GM12878 (cell line): ENCODE data around the gene NFIX. TPM values are rescaled to one million over a fixed set of nuclear protein-coding genes. Genes with fewer than 3 reads are reported as not detected.

ENCODE experiments used
- ATAC-seq: fragments of 200-7000 bp; cut with Tn5 transposase; 3 replicates; pipeline ENCODE4 v1.9.1; 2020; ENCODE audit warnings: mild to moderate bottlenecking, moderate library complexity
- BruUV-seq: library from RNA; stranded (reverse); fragments of 400-500 nt; replicated peaks from 2 replicates; lab custom pipeline; 2021; lab: Mats Ljungman, UMichigan
- CTCF ChIA-PET: fragments of 300-600 bp; sonication (Branson Sonifier 250); formaldehyde crosslinking; extraction: SDS; loops from one replicate; lab custom pipeline; 2021; ENCODE audit warnings: inconsistent platforms; lab: Yijun Ruan, JAX
- POLR2A ChIA-PET: fragments of 350-600 bp; formaldehyde crosslinking; extraction: SDS; loops from one replicate; lab custom pipeline; 2021; ENCODE audit warnings: inconsistent platforms; lab: Charles Lee
- RAD21 ChIA-PET: fragments of 300-600 bp; sonication (Branson Sonifier 250); formaldehyde crosslinking; loops from one replicate; lab custom pipeline; 2023; ENCODE audit warnings: antibody characterized with exemption; ENCODE audit not compliant: unreplicated experiment; lab: Charles Lee
- SMC1A ChIA-PET: fragments of 300-600 bp; sonication (Branson Sonifier 250); formaldehyde crosslinking; loops from one replicate; lab custom pipeline; 2023; ENCODE audit not compliant: unreplicated experiment, uncharacterized antibody; lab: Charles Lee
- DNase-seq: peaks from one replicate; pipeline ENCODE4 v3.0.0-alpha.2; 2011; ENCODE audit warnings: low read depth, low spot score
- FAIRE-seq: peaks from 3 replicates; lab custom pipeline; 2011; peaks lifted over from hg19 to GRCh38; lab: Jason Lieb, UNC
- H2AFZ ChIP-seq: 2 replicates; pipeline ENCODE4 v1.6.0; 2011; ENCODE audit warnings: low read depth, low read length, control low read depth; ENCODE audit not compliant: control insufficient read depth
- H3K27ac ChIP-seq: 2 replicates; pipeline ENCODE4 v1.5.1; 2011; ENCODE audit warnings: control low read depth; ENCODE audit not compliant: control insufficient read depth, insufficient read depth
- H3K27me3 ChIP-seq, 2 experiments: replicated peaks in 1 of 2; 2 replicates each; pipeline versions ENCODE4 v1.6.0 to v1.6.1; 2011; ENCODE audit warnings: low read length in 1 of 2; ENCODE audit not compliant: control insufficient read depth in 2 of 2, insufficient read depth in 2 of 2
- H3K36me3 ChIP-seq, 2 experiments: 2 replicates each; pipeline ENCODE4 v1.5.1; 2011; ENCODE audit warnings: low read length in 1 of 2; ENCODE audit not compliant: control insufficient read depth in 2 of 2, insufficient read depth in 2 of 2
- H3K4me1 ChIP-seq: 2 replicates; pipeline ENCODE4 v1.6.1; 2011; ENCODE audit warnings: mild to moderate bottlenecking, low read length, moderate library complexity, mixed read lengths; ENCODE audit not compliant: control insufficient read depth, insufficient read depth
- H3K4me2 ChIP-seq: 2 replicates; pipeline ENCODE4 v1.6.0; 2011; ENCODE audit warnings: control low read depth; ENCODE audit not compliant: control insufficient read depth, insufficient read depth
- H3K4me3 ChIP-seq: fragments of 200-600 bp; sonication (generic); 2 replicates; pipeline ENCODE4 v1.5.1; 2016
- H3K79me2 ChIP-seq: 2 replicates; pipeline ENCODE4 v1.6.0; 2011; ENCODE audit warnings: low read length; ENCODE audit not compliant: control insufficient read depth, insufficient read depth
- H3K9ac ChIP-seq: 2 replicates; pipeline ENCODE4 v1.8.0; 2011; ENCODE audit warnings: low read length, control low read depth, mixed read lengths; ENCODE audit not compliant: control insufficient read depth, insufficient read depth
- H3K9me3 ChIP-seq: replicated peaks from 3 replicates; pipeline ENCODE4 v1.5.1; 2011; ENCODE audit warnings: mild to moderate bottlenecking, low read length; ENCODE audit not compliant: control insufficient read depth, insufficient read depth
- H4K20me1 ChIP-seq: 2 replicates; pipeline ENCODE4 v1.6.0; 2011; ENCODE audit not compliant: control insufficient read depth, insufficient read depth
- BRCA1 ChIP-seq: IDR thresholded peaks from 2 replicates; pipeline ENCODE4 v1.6.1; 2011; ENCODE audit warnings: low read depth, low read length, improper control_type of control experiment
- CHD2 ChIP-seq: IDR thresholded peaks from 2 replicates; pipeline ENCODE4 v1.6.1; 2011; ENCODE audit warnings: low read depth, low read length, improper control_type of control experiment, borderline replicate concordance
- CREM ChIP-seq: IDR thresholded peaks from 2 replicates; pipeline ENCODE4 v1.6.1; 2014; ENCODE audit warnings: antibody characterized with exemption, low read depth
- CTCF ChIP-seq, 3 experiments: IDR thresholded peaks in 2 of 3; conservative IDR thresholded peaks in 1 of 3; 2 replicates each; pipeline ENCODE4 v1.5.1; 2011; ENCODE audit warnings: low read depth in 3 of 3, low read length in 3 of 3, mild to moderate bottlenecking in 3 of 3, control low read depth in 2 of 3, moderate library complexity in 2 of 3, inconsistent platforms in 1 of 3, mixed read lengths in 1 of 3; ENCODE audit not compliant: control insufficient read depth in 2 of 3, insufficient read depth in 1 of 3; ENCODE audit errors: extremely low read depth in 1 of 3
- DPF2 ChIP-seq: fragments of 450-650 bp; IDR thresholded peaks from 2 replicates; pipeline ENCODE4 v1.6.1; 2017; ENCODE audit warnings: mild to moderate bottlenecking
- HDAC2 ChIP-seq: fragments of 200-600 bp; sonication (generic); IDR thresholded peaks from 2 replicates; pipeline ENCODE4 v1.6.1; 2017
- IKZF2 ChIP-seq, 2 experiments: fragments of 450-650 bp; IDR thresholded peaks; 2 replicates each; pipeline ENCODE4 v1.6.1; 2017; ENCODE audit warnings: mild to moderate bottlenecking in 2 of 2, moderate library complexity in 2 of 2
- POLR2AphosphoS5 ChIP-seq: IDR thresholded peaks from 2 replicates; pipeline ENCODE4 v1.6.1; 2011; ENCODE audit warnings: mild to moderate bottlenecking, low read length, inconsistent platforms
- RAD21 ChIP-seq: IDR thresholded peaks from 2 replicates; pipeline ENCODE4 v1.6.1; 2011; ENCODE audit warnings: mild to moderate bottlenecking, low read depth, low read length, moderate library complexity; ENCODE audit not compliant: insufficient read depth
- SKIL ChIP-seq: fragments of 450-650 bp; IDR thresholded peaks from 2 replicates; pipeline ENCODE4 v1.6.1; 2017; ENCODE audit warnings: mild to moderate bottlenecking, low read depth, inconsistent platforms; ENCODE audit not compliant: poor library complexity, severe bottlenecking
- SMAD5 ChIP-seq: IDR thresholded peaks from 2 replicates; pipeline ENCODE4 v1.6.1; 2016; ENCODE audit warnings: antibody characterized with exemption, low read depth
- TCF12 ChIP-seq: IDR thresholded peaks from 2 replicates; pipeline ENCODE4 v1.6.1; 2011; ENCODE audit warnings: low read depth, mild to moderate bottlenecking, low read length
- ZNF217 ChIP-seq: fragments of 450-650 bp; IDR thresholded peaks from 2 replicates; pipeline ENCODE4 v1.6.1; 2017; ENCODE audit warnings: antibody characterized with exemption, mild to moderate bottlenecking
- ZSCAN29 ChIP-seq: fragments of 450-650 bp; IDR thresholded peaks from 2 replicates; pipeline ENCODE4 v1.6.1; 2017; ENCODE audit warnings: mild to moderate bottlenecking, moderate library complexity
- WGBS: methylation state at CpG from one replicate; pipeline ENCODE4 v1.1.6; 2016; ENCODE audit warnings: low lambda C conversion rate; ENCODE audit not compliant: insufficient replicate concordance, insufficient coverage; ENCODE audit errors: missing lambda C conversion rate; 5-methylcytosine and 5-hydroxymethylcytosine counted together
- in situ Hi-C: fragments of 300-500 bp; cut with MboI; formaldehyde crosslinking; loops from 9 replicates; pipeline ENCODE4 v1.14.3; 2018; ENCODE audit warnings: mixed read lengths
- intact Hi-C: fragments of 100-400 bp; cut with micrococcal nuclease; formaldehyde crosslinking; loops from one replicate; pipeline ENCODE4 v1.14.2; 2022; ENCODE audit not compliant: unreplicated experiment
- polyA plus RNA-seq, 11 experiments: library from polyadenylated mRNA; depleted of rRNA in 4 of 11; unstranded in 6 of 11; stranded (reverse) in 5 of 11; fragments of >200 nt; fragmentation: Nextera tagmentation in 4 of 11; fragmentation: Illumina TruSeq in 1 of 11; extraction: Ambion mirVana in 4 of 11; extraction: Trizol in 1 of 11; gene quantifications; 1 replicate in 1 of 11; 2 replicates in 10 of 11; pipeline versions ENCODE4 v1.2.1 to v1.2.3, GENCODE V29; 2011 to 2016; ENCODE audit warnings: inconsistent platforms in 2 of 11, missing spikeins in 2 of 11, low read depth in 1 of 11
- total RNA-seq, 4 experiments: library from RNA; depleted of rRNA in 3 of 4; stranded (reverse); fragments of >200 nt in 3 of 4; fragmentation: Illumina TruSeq in 1 of 4; extraction: Trizol in 1 of 4; gene quantifications; 2 replicates each; pipeline versions ENCODE4 v1.2.1 to v1.2.3, GENCODE V29; 2013 to 2021
- TF ChIP-seq, protein P1 (sequence below): fragments of 450-650 bp; IDR thresholded peaks from 2 replicates; pipeline ENCODE4 v1.6.1; 2018; ENCODE audit warnings: mild to moderate bottlenecking, low read depth, moderate library complexity; ENCODE audit not compliant: partially characterized antibody
- TF ChIP-seq, protein P2 (sequence below): IDR thresholded peaks from 2 replicates; pipeline ENCODE4 v1.6.1; 2011; ENCODE audit warnings: borderline replicate concordance, low read depth, mild to moderate bottlenecking, moderate library complexity, mixed read lengths, low read length; ENCODE audit not compliant: insufficient read depth; ENCODE audit errors: extremely low read length

NFIX gene
- total and polyA plus RNA-seq, 10 of the 15 experiments (the other 5 are each of a cell fraction or from before 2014, with no cell fraction given), result 0.02 to 2.2 (median 0.28) TPM

DNA sequence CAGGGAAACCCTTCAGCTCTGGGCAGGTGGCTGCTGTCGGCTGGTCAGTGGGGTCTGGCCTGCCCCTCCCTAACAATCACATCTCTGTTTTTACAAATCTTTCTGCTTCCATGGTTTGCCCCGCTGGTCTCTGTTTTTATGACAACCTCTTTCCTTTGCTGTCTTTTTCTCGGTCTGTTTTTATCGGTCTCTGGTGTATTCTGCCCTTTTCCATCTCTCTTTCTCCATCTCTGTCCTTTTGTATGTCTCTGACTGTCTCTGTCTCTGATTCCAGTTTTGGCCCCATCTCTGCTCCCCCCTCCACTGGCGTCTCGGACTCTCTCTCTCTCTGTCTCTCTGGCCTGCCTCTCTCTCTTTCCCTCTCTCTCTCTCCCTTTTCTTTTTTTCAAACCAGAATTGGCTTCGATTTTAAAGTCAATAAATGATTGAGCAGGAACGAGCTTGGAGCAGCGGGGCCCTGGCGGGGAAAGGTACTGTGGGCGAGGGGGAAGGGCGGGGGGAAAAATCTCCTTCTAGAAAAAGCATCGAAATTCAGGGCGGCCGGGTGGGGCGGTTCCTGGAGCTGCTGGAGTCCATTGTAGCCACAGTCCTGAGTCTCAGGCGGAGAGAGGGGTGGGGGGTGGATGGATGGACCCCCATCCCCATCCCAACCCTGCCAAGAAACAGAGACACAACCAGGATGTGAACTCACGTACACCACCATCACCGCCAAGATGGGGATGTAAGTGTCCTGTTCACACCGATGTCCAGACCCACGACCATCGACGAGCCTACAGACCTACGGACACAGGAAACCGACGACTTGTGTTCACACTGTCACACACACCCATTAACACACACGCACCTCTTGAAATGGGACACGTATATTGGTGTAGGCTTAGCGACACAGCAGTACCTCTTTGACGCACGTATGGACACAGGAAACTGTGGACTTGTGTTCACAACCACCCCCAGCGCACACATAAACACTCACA lies 3.0 kb downstream of the NFIX start:
- 74% methylated on average over 27 of the region's 32 CpGs for WGBS
- in situ Hi-C loops (no loop called here), intact Hi-C loops (no loop called here)
- Histone ChIP-seq H3K36me3 (no peaks in the 10 kb centered on the region), H3K4me2 (no peak overlapping the region), H3K4me3 (no peak overlapping the region), H3K27me3 (peaks cover 4 to 6% of the 10 kb centered on the region in 2 experiments; a peak in 3 of 4 replicates), H3K9ac (no peak overlapping the region), H2AFZ (no peak overlapping the region), H4K20me1 (no peaks in the 10 kb centered on the region), H3K9me3 (no peaks in the 10 kb centered on the region), H3K4me1 (no peaks in the 10 kb centered on the region), H3K79me2 (no peaks in the 10 kb centered on the region), H3K27ac (no peak overlapping the region)
- no TSS peak for BruUV-seq
- ATAC-seq (no peak), DNase-seq (no peak), FAIRE-seq (no peak)
- ChIA-PET POLR2A (interaction anchor here (0.7 kb wide), 1 partner anchor 91 kb away, joined by 3 read pairs; no protein-coding TSS in a partner anchor), RAD21 (no interaction called here), CTCF (no interaction called here), SMC1A (no interaction called here)
- TF ChIP-seq ZNF217, result no peak
- no peak for TF ChIP-seq SKIL
- TF ChIP-seq TCF12, result no peak
- no peak for TF ChIP-seq HDAC2
- TF ChIP-seq CREM, result no peak
- TF ChIP-seq, protein P1, sequence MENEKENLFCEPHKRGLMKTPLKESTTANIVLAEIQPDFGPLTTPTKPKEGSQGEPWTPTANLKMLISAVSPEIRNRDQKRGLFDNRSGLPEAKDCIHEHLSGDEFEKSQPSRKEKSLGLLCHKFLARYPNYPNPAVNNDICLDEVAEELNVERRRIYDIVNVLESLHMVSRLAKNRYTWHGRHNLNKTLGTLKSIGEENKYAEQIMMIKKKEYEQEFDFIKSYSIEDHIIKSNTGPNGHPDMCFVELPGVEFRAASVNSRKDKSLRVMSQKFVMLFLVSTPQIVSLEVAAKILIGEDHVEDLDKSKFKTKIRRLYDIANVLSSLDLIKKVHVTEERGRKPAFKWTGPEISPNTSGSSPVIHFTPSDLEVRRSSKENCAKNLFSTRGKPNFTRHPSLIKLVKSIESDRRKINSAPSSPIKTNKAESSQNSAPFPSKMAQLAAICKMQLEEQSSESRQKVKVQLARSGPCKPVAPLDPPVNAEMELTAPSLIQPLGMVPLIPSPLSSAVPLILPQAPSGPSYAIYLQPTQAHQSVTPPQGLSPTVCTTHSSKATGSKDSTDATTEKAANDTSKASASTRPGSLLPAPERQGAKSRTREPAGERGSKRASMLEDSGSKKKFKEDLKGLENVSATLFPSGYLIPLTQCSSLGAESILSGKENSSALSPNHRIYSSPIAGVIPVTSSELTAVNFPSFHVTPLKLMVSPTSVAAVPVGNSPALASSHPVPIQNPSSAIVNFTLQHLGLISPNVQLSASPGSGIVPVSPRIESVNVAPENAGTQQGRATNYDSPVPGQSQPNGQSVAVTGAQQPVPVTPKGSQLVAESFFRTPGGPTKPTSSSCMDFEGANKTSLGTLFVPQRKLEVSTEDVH, result no peak
- no peak for TF ChIP-seq IKZF2 (IDR thresholded peaks at IDR 0.05)
- TF ChIP-seq SMAD5, result no peak
- TF ChIP-seq DPF2, result no peak
- TF ChIP-seq RAD21, result no peak
- no peak for TF ChIP-seq POLR2AphosphoS5
- no peak for TF ChIP-seq CHD2
- TF ChIP-seq, protein P2, sequence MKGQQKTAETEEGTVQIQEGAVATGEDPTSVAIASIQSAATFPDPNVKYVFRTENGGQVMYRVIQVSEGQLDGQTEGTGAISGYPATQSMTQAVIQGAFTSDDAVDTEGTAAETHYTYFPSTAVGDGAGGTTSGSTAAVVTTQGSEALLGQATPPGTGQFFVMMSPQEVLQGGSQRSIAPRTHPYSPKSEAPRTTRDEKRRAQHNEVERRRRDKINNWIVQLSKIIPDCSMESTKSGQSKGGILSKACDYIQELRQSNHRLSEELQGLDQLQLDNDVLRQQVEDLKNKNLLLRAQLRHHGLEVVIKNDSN, result no peak
- no peak for TF ChIP-seq CTCF (IDR thresholded peaks at IDR 0.05 in 2 of 3, conservative IDR thresholded peaks at IDR 0.05 in 1 of 3; ENCODE audit: control insufficient read depth in 2 of 3, extremely low read depth in 1 of 3, insufficient read depth in 1 of 3, low read depth in 3 of 3, low read length in 3 of 3)
- no peak for TF ChIP-seq ZSCAN29
- TF ChIP-seq BRCA1, result no peak
